WTC11 (cell line): ENCODE results near the gene CLDN6.

Source experiments
- JUN ChIP-seq: sonication (generic); formaldehyde crosslinking; IDR thresholded peaks from 2 replicates; pipeline ENCODE4 v1.8.0; 2023; ENCODE audit warnings: mild to moderate bottlenecking, missing genetic modification reagents
- TF ChIP-seq, protein P1 (sequence below): sonication (generic); formaldehyde crosslinking; IDR thresholded peaks from 2 replicates; pipeline ENCODE4 v1.8.0; 2022; ENCODE audit warnings: mild to moderate bottlenecking, missing genetic modification reagents
- TF ChIP-seq, protein P2 (sequence below): fragments of 200-600 bp; IDR thresholded peaks from 2 replicates; pipeline ENCODE4 v1.8.0; 2022; ENCODE audit warnings: antibody characterized with exemption
- TF ChIP-seq, protein P3 (sequence below): sonication (generic); formaldehyde crosslinking; IDR thresholded peaks from 2 replicates; pipeline ENCODE4 v1.8.1; 2022; ENCODE audit warnings: mild to moderate bottlenecking, missing genetic modification reagents, moderate library complexity, borderline replicate concordance
- TF ChIP-seq, protein P4 (sequence below): sonication (generic); formaldehyde crosslinking; IDR thresholded peaks from 2 replicates; pipeline ENCODE4 v1.8.1; 2023; ENCODE audit warnings: mild to moderate bottlenecking, missing genetic modification reagents, borderline replicate concordance
- TF ChIP-seq, protein P5 (sequence below): sonication (generic); formaldehyde crosslinking; conservative IDR thresholded peaks from 2 replicates; pipeline ENCODE4 v1.8.1; 2023; ENCODE audit warnings: mild to moderate bottlenecking, low read depth, missing genetic modification reagents, moderate library complexity

DNA sequence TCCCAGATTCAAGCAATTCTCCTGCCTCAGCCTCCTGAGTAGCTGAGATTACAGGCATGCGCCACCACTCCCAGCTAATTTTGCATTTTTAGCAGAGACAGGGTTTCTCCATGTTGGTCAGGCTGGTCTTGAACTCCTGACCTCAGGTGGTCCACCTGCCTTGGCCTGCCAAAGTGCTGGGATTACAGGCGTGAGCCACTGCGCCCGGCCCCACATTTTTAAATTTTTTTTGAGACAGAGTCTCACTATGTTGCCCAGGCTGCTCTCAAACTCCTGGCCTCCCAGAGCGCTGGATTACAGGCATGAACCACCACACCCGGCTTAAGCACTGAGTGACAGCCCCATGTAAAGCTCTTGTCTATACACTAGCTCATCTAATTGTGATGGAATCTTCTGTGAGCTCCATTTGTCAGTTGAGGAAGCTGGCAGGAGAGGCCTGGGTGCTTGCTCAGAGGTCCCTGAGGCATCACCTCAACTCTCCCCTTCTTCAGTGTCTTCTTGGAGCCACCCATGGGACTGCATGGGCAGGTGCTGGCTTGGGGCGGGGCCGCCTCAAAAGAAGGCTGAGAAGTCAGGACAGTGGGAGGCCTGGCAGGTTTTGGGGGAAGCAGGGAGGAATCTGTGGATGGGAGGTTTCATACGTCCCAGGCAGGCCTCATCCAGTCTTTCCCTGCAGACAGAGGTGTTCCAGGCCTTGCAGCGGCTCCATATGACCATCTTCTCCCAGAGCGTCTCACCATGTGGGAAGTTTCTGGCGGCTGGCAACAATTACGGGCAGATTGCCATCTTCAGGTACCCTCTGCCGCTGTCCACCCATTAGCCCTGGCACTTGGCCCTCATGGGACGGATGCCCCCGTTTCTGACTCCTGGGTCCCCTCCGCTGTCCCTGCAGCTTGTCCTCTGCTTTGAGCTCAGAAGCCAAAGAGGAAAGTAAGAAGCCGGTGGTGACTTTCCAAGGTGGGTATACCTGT, 7.3 kb upstream of the CLDN6 start:
- TF ChIP-seq, protein P1, sequence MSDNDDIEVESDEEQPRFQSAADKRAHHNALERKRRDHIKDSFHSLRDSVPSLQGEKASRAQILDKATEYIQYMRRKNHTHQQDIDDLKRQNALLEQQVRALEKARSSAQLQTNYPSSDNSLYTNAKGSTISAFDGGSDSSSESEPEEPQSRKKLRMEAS (CRISPR knock-in tag), result no peak
- TF ChIP-seq JUN (CRISPR knock-in tag), result no peak
- TF ChIP-seq, protein P2, sequence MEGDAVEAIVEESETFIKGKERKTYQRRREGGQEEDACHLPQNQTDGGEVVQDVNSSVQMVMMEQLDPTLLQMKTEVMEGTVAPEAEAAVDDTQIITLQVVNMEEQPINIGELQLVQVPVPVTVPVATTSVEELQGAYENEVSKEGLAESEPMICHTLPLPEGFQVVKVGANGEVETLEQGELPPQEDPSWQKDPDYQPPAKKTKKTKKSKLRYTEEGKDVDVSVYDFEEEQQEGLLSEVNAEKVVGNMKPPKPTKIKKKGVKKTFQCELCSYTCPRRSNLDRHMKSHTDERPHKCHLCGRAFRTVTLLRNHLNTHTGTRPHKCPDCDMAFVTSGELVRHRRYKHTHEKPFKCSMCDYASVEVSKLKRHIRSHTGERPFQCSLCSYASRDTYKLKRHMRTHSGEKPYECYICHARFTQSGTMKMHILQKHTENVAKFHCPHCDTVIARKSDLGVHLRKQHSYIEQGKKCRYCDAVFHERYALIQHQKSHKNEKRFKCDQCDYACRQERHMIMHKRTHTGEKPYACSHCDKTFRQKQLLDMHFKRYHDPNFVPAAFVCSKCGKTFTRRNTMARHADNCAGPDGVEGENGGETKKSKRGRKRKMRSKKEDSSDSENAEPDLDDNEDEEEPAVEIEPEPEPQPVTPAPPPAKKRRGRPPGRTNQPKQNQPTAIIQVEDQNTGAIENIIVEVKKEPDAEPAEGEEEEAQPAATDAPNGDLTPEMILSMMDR, result no peak
- TF ChIP-seq, protein P3, sequence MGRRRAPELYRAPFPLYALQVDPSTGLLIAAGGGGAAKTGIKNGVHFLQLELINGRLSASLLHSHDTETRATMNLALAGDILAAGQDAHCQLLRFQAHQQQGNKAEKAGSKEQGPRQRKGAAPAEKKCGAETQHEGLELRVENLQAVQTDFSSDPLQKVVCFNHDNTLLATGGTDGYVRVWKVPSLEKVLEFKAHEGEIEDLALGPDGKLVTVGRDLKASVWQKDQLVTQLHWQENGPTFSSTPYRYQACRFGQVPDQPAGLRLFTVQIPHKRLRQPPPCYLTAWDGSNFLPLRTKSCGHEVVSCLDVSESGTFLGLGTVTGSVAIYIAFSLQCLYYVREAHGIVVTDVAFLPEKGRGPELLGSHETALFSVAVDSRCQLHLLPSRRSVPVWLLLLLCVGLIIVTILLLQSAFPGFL (CRISPR knock-in tag), result no peak
- TF ChIP-seq, protein P4, sequence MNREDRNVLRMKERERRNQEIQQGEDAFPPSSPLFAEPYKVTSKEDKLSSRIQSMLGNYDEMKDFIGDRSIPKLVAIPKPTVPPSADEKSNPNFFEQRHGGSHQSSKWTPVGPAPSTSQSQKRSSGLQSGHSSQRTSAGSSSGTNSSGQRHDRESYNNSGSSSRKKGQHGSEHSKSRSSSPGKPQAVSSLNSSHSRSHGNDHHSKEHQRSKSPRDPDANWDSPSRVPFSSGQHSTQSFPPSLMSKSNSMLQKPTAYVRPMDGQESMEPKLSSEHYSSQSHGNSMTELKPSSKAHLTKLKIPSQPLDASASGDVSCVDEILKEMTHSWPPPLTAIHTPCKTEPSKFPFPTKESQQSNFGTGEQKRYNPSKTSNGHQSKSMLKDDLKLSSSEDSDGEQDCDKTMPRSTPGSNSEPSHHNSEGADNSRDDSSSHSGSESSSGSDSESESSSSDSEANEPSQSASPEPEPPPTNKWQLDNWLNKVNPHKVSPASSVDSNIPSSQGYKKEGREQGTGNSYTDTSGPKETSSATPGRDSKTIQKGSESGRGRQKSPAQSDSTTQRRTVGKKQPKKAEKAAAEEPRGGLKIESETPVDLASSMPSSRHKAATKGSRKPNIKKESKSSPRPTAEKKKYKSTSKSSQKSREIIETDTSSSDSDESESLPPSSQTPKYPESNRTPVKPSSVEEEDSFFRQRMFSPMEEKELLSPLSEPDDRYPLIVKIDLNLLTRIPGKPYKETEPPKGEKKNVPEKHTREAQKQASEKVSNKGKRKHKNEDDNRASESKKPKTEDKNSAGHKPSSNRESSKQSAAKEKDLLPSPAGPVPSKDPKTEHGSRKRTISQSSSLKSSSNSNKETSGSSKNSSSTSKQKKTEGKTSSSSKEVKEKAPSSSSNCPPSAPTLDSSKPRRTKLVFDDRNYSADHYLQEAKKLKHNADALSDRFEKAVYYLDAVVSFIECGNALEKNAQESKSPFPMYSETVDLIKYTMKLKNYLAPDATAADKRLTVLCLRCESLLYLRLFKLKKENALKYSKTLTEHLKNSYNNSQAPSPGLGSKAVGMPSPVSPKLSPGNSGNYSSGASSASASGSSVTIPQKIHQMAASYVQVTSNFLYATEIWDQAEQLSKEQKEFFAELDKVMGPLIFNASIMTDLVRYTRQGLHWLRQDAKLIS (CRISPR knock-in tag), result no peak
- TF ChIP-seq, protein P5, sequence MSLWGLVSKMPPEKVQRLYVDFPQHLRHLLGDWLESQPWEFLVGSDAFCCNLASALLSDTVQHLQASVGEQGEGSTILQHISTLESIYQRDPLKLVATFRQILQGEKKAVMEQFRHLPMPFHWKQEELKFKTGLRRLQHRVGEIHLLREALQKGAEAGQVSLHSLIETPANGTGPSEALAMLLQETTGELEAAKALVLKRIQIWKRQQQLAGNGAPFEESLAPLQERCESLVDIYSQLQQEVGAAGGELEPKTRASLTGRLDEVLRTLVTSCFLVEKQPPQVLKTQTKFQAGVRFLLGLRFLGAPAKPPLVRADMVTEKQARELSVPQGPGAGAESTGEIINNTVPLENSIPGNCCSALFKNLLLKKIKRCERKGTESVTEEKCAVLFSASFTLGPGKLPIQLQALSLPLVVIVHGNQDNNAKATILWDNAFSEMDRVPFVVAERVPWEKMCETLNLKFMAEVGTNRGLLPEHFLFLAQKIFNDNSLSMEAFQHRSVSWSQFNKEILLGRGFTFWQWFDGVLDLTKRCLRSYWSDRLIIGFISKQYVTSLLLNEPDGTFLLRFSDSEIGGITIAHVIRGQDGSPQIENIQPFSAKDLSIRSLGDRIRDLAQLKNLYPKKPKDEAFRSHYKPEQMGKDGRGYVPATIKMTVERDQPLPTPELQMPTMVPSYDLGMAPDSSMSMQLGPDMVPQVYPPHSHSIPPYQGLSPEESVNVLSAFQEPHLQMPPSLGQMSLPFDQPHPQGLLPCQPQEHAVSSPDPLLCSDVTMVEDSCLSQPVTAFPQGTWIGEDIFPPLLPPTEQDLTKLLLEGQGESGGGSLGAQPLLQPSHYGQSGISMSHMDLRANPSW, result no peak
